GM21526 (cell line): ENCODE results near the gene DAG1.

Source experiments
- ATAC-seq: cut with Tn5 transposase; IDR thresholded peaks from one replicate; pipeline ENCODE4 v1.9.1; 2021; ENCODE audit warnings: moderate library complexity; ENCODE audit not compliant: unreplicated experiment, low FRiP score

The DAG1 gene

GRCh38 chr3:49539659-49540560, 69.8 kb downstream of the DAG1 start:
- peak; percentile 89 for ATAC-seq

DNA sequence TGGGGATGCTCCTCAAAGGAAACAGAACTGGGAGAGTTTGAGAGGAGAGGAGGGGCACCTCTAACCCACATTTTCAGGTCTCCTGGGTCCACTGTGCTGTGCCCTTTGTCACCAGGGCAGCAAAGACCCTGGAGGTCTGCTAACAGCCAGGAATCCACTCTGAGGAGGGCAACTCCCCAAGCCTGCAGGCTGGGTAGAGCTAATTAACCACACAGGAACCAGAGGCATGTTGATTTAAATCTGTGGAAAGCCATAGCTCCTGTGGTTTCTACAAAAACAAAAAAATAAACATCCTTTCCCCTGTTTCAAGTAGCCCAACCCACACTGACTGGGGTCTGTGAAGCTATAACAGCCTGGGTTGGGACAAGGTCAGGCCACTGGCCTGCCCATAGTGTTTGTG, 82.0 kb downstream of the DAG1 start:
- no peak for ATAC-seq

- ATAC-seq: no peak
Measured at GRCh38 chr3:49553324-49553691, 83.2 kb downstream of the DAG1 start.

DNA sequence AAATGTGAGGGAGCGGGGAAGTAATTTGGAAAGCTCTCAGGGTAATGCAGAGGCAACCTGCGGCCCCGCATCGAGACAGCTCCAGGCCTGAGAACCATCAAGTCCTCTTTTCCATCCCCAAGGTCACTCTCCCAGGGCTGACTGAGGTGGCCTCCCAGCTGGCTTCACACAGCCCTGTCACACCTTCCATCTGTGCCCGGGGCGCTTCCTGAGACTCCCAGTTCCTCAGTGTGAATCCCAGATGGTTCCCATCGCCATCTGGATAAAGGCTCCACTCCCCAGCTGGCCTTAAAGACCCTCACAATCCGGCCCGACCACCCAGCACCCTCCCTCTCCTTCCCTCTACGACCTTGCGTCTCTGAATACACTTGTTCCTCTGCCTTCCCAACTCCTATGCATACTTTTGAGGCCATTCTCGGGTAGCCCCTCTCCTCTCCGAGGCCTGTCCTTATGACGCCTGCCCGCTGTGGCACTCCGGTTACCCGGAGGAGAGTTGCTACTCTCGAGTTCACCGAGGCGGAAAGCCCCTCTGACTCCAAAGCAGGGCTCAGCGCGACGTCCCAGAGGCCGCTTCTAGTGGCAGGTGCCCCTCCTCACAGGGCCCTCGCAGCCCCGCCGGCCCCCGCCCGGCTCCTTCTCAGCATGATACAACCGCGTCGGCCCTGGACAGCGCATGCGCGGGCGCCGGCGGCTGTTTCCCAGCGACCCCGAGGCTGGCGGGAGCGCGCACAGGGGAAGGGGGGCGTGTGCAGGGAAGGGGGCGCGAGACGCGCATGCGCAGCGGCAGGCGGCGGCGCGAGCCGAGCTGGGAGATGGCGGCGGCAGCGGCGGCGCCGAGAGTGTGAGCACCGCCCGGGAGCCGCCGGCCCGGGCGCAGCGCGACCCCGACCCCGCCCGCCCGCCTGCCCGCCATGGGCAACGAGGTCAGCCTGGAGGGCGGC, 83.9 kb downstream of the DAG1 start, which contains the start of gene BSN:
BSN (plus strand) TSS at position 786 of the 941 bp plus-strand sequence; CDS start at position 912, 126 bp downstream.
- ATAC-seq: peak; percentile 64

DNA sequence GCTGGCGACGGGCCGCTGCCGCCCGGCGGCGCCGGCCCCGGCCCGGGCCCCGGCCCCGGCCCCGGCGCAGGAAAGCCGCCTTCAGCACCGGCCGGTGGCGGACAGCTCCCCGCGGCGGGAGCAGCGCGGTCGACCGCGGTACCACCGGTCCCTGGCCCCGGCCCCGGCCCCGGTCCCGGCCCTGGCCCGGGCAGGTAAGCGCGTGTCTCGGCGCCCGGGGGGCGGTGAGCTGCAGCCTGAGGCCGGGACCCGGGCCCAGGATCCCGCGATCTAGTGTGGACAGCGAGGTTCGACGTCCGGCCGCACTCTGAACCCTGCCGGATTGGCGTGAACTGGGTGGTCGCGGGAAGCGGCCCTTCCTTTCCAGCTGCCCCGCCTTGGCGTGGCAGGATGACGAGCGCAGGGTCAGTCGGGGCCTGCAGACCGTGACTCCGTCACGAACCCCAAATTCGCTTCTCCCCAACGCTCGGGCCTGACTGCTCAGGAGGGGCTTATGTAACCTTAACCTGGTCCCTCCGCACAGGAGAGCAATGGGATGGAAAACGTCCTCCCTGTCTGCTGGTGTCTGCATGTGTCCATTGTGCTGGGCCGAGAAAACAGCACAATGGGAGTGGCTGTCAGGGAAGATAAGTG, 84.7 kb downstream of the DAG1 start:
- ATAC-seq: peak; percentile 38

- ATAC-seq: no peak
Measured at GRCh38 chr3:49556500-49557275, 86.6 kb downstream of the DAG1 start.

DNA sequence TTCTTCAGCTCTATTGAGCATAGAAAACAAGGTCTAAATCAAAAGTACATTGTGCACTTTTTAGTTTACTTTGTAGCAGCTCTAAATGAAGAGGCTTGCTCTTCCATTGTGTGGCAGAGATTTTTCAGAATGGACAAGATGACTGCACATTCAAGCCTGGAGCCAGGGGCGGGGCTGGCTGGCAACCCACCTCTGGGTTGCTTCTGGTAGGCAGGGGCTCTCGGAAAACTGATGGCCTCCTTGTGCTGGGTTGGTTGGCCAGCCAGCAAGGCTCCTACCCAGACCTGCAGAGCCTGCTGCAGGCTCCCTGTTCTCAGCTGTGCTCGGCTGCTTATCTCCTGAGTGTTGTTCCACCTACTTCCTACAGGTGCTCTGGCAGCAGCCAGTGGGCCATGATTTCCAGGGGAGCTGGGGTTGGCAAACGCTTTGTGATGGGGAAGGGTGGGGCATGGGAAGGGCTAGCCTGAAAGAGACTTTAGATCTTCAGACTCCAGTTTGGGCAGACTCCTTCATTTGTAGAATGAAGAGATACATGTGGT, 93.0 kb downstream of the DAG1 start:
- ATAC-seq: no peak

GRCh38 chr3:49563766-49564165, 93.7 kb downstream of the DAG1 start:
- ATAC-seq: no peak

- no peak for ATAC-seq
Measured at GRCh38 chr3:49566312-49566711, 96.2 kb downstream of the DAG1 start.

DNA sequence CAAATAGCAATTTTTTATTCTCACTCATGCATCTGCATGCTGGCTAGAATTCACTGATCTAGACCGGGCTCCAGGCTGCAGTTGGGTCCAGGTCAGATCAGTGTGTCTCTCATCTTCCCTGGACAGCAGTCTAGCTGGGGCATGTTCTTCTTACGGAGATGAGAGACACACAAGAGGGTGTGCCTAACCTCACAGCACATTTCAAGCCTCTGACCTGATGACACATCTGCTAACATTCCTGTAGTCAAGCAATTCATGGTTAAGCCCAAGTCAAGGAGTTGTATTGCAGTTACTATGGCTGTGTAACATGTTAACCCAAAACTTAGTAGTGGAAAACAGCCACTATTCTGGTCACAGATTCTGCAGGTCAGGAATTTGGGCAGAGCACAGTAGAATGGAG, 97.3 kb downstream of the DAG1 start:
- no peak for ATAC-seq

DNA sequence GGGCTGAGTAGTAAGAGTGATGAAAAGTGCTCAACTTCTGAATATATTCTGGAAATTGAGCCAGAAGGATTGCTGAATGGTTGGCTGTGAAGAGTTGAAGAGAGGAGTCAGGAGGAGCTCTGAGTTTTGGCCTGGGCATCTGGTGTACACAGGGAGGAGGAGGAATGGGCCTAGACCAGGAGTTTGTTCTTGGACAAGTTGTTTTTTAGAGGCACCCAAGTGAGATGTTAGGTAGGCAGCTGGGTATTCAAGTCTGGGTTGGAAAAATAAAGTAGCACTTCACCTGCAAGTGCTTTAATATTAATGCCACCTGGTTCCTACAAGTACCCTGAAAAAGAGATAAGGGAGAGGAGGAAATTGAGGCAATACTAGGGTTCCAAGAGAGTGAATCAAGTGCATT, 98.9 kb downstream of the DAG1 start:
- no peak for ATAC-seq

DNA sequence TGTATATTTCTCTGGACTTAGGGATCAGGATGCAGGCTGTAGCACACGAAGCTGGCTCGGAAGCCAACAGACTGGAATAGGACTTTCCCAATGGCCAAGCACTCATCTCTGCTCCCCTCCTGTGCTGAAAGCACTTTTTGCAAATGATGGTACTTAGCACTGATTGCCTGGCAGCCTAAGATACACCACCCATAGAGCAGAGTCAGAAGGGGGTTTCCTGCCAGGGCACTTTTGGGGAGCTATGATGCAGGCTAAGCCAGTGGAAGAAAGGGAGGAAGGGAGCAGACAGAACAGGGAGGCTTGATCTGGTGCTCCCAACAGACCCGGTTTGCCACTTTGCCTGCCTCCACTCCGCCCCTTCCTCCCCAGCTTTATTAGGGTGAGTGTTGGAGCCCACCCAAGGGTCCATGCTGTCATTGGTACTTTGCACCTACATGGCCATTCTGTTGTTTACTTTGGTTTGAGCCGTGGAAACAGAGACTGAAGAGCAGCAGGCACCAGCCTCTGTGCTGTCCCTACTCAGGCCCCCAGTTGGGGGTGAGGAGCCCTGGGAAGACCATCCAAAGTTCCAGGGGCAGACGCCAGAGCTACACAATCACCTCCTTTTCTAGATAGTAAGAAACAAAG, 100.1 kb downstream of the DAG1 start:
- no peak for ATAC-seq

DNA sequence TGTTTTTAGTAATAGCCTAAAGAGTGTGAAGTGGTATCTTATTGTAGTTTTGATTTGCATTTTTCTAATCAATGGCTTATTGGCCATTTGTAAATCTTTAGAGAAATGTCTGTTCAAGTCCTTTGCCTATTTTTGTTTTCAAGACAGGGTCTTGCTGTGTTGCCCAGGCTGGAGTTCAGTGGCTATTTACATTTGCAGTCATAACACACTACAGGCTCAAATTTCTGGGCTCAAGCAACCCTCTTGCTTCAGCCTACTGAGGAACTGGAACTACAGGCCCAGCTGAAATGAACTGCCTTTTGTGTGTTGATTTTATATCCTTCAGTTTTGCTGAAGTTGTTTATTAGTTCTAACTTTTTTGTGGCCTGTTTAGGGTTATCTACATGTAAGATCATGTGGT, 112.1 kb downstream of the DAG1 start:
- no peak for ATAC-seq
